IMR-90 (cell line): ENCODE results near the gene RAB14. TPM values are rescaled to one million over a fixed set of nuclear protein-coding genes. Genes with fewer than 3 reads are reported as not detected.

Experiments
- ATAC-seq: fragments of 200-7000 bp; cut with Tn5 transposase; 2 replicates; pipeline ENCODE4 v1.9.1; 2020; ENCODE audit warnings: low read depth, mild to moderate bottlenecking, moderate library complexity
- BruUV-seq: library from RNA; stranded (reverse); fragments of 400-500 nt; replicated peaks from 2 replicates; lab custom pipeline; 2021; lab: Mats Ljungman, UMichigan
- CTCF ChIA-PET: fragments of 300-600 bp; formaldehyde crosslinking; extraction: SDS; loops from one replicate; lab custom pipeline; 2021; ENCODE audit warnings: antibody characterized with exemption; lab: Yijun Ruan, JAX
- POLR2A ChIA-PET: fragments of 300-600 bp; sonication (Branson Sonifier 250); formaldehyde crosslinking; loops from one replicate; lab custom pipeline; 2022; ENCODE audit warnings: antibody characterized with exemption; ENCODE audit not compliant: unreplicated experiment; lab: Charles Lee
- DNase-seq: peaks from one replicate; pipeline ENCODE4 v3.0.0; 2013
- H2AFZ ChIP-seq: replicated peaks from 2 replicates; pipeline ENCODE3; 2013; ENCODE audit warnings: low read length, mild to moderate bottlenecking; ENCODE audit not compliant: poor library complexity
- H2AK5ac ChIP-seq: 2 replicates; pipeline ENCODE4 v1.6.1; 2013; ENCODE audit warnings: low read depth, low read length, inconsistent platforms
- H2AK9ac ChIP-seq: replicated peaks from 2 replicates; pipeline ENCODE3; 2013; ENCODE audit warnings: mild to moderate bottlenecking, low read depth, low read length, moderate library complexity; ENCODE audit not compliant: poor library complexity
- H2BK120ac ChIP-seq: 2 replicates; pipeline ENCODE4 v1.6.1; 2013; ENCODE audit warnings: low read depth, low read length, inconsistent platforms
- H2BK15ac ChIP-seq: 3 replicates; pipeline ENCODE4 v1.6.1; 2013; ENCODE audit warnings: low read depth, low read length, inconsistent platforms
- H2BK20ac ChIP-seq: 2 replicates; pipeline ENCODE4 v1.6.1; 2013; ENCODE audit warnings: low read depth, mild to moderate bottlenecking, inconsistent platforms, low read length, moderate library complexity
- H2BK5ac ChIP-seq: 2 replicates; pipeline ENCODE4 v1.6.1; 2013; ENCODE audit warnings: mild to moderate bottlenecking, low read depth, low read length, inconsistent platforms; ENCODE audit not compliant: poor library complexity, severe bottlenecking
- H3K14ac ChIP-seq: replicated peaks from 2 replicates; pipeline ENCODE4 v1.6.1; 2013; ENCODE audit warnings: low read depth, low read length, inconsistent platforms
- H3K18ac ChIP-seq: 2 replicates; pipeline ENCODE4 v1.6.1; 2013; ENCODE audit warnings: low read depth, low read length, control low read depth
- H3K23ac ChIP-seq: 2 replicates; pipeline ENCODE4 v1.6.1; 2013; ENCODE audit warnings: low read depth, low read length, inconsistent platforms
- H3K27ac ChIP-seq: 2 replicates; pipeline ENCODE4 v1.5.1; 2013; ENCODE audit warnings: mild to moderate bottlenecking, control low read depth, low read length; ENCODE audit not compliant: insufficient read depth
- H3K27me3 ChIP-seq: 2 replicates; pipeline ENCODE4 v1.6.1; 2013; ENCODE audit warnings: low read length; ENCODE audit not compliant: control insufficient read depth, insufficient read depth
- H3K36me3 ChIP-seq: 2 replicates; pipeline ENCODE4 v1.6.1; 2013; ENCODE audit warnings: low read length, mixed read lengths; ENCODE audit not compliant: control insufficient read depth, insufficient read depth
- H3K4ac ChIP-seq: 2 replicates; pipeline ENCODE4 v1.6.1; 2013; ENCODE audit warnings: low read depth, low read length, inconsistent platforms
- H3K4me1 ChIP-seq: 2 replicates; pipeline ENCODE4 v1.6.1; 2013; ENCODE audit warnings: low read length, mixed read lengths; ENCODE audit not compliant: control insufficient read depth, insufficient read depth
- H3K4me2 ChIP-seq: 2 replicates; pipeline ENCODE4 v1.6.1; 2013; ENCODE audit warnings: low read depth, mild to moderate bottlenecking, control low read depth, low read length, moderate library complexity
- H3K4me3 ChIP-seq: 2 replicates; pipeline ENCODE4 v1.5.1; 2013; ENCODE audit warnings: low read depth, mild to moderate bottlenecking, control low read depth, low read length, moderate library complexity; ENCODE audit not compliant: insufficient read depth
- H3K56ac ChIP-seq: 2 replicates; pipeline ENCODE4 v1.6.1; 2013; ENCODE audit warnings: low read length, inconsistent platforms; ENCODE audit not compliant: insufficient read depth; ENCODE audit errors: extremely low read depth
- H3K79me1 ChIP-seq, 2 experiments: 2 replicates each; pipeline ENCODE4 v1.6.1; 2013; ENCODE audit warnings: low read length in 2 of 2, inconsistent platforms in 1 of 2, low read depth in 1 of 2
- H3K9ac ChIP-seq: 2 replicates; pipeline ENCODE4 v1.6.1; 2013; ENCODE audit warnings: low read depth, low read length, control low read depth
- H3K9me1 ChIP-seq: 2 replicates; pipeline ENCODE4 v1.6.1; 2013; ENCODE audit warnings: low read length, inconsistent platforms; ENCODE audit not compliant: insufficient read depth
- H3K9me3 ChIP-seq: 2 replicates; pipeline ENCODE4 v1.6.1; 2013; ENCODE audit warnings: low read length; ENCODE audit not compliant: control insufficient read depth, insufficient read depth
- H4K20me1 ChIP-seq: 2 replicates; pipeline ENCODE4 v1.6.1; 2013; ENCODE audit warnings: low read length, inconsistent platforms; ENCODE audit not compliant: insufficient read depth
- H4K5ac ChIP-seq: 2 replicates; pipeline ENCODE4 v1.6.1; 2013; ENCODE audit warnings: mild to moderate bottlenecking, low read depth, low read length, control low read depth
- H4K8ac ChIP-seq, 2 experiments: 2 replicates each; pipeline ENCODE4 v1.6.1; 2013; ENCODE audit warnings: low read depth in 2 of 2, low read length in 2 of 2, control low read depth in 1 of 2, inconsistent platforms in 1 of 2
- H4K91ac ChIP-seq: 2 replicates; pipeline ENCODE4 v1.6.1; 2013; ENCODE audit warnings: low read depth, low read length, inconsistent platforms; ENCODE audit not compliant: insufficient read depth
- CEBPB ChIP-seq: IDR thresholded peaks from 2 replicates; pipeline ENCODE4 v1.6.1; 2012; ENCODE audit warnings: low read depth, low read length, improper control_type of control experiment
- WGBS, 2 experiments: methylation state at CpG; one replicate each; pipeline versions ENCODE4 v1.1.5 to v1.1.7; 2013; ENCODE audit warnings: missing lambda C conversion rate in 2 of 2; ENCODE audit not compliant: insufficient read length in 1 of 2; ENCODE audit errors: extremely low coverage in 2 of 2; 5-methylcytosine and 5-hydroxymethylcytosine counted together
- dilution Hi-C: fragments of 300-500 bp; cut with HindIII; formaldehyde crosslinking; loops from one replicate; pipeline ENCODE4 v1.14.3; 2018; ENCODE audit warnings: low sequenced_read_pairs; ENCODE audit not compliant: unreplicated experiment
- in situ Hi-C: fragments of 300-500 bp; cut with MboI; formaldehyde crosslinking; loops from 3 replicates; pipeline ENCODE4 v1.14.3; 2019; ENCODE audit warnings: low sequenced_read_pairs, inconsistent platforms, mixed read lengths
- intact Hi-C: fragments of 100-400 bp; cut with micrococcal nuclease; formaldehyde crosslinking; loops from 2 replicates; pipeline ENCODE4 v1.10.0; 2022
- polyA plus RNA-seq, 3 experiments: library from polyadenylated mRNA; depleted of rRNA; stranded (reverse); fragments of >200 nt; gene quantifications; 2 replicates each; pipeline ENCODE4 v1.2.3, GENCODE V29; 2012; ENCODE audit warnings: low replicate concordance in 1 of 3
- total RNA-seq: library from RNA; depleted of rRNA; stranded (reverse); fragments of >200 nt; gene quantifications from 2 replicates; pipeline ENCODE4 v1.2.3, GENCODE V29; 2012

RAB14 gene
- total and polyA plus RNA-seq, 2 of the 4 experiments (the other 2 are of a cell fraction) = 20.1 to 29.3 TPM

DNA sequence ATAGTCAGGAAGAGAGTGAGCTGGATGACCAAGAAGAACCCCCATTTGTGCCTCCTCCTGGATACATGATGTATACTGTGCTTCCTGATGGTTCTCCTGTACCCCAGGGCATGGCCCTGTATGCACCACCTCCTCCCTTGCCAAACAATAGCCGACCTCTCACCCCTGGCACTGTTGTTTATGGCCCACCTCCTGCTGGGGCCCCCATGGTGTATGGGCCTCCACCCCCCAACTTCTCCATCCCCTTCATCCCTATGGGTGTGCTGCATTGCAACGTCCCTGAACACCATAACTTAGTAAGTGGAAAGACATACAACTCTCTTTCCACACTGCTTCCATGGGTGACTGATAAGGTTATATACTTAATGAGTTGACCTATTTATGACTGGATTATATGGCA, 51.5 kb downstream of the RAB14 start:
- H3K4me2 ChIP-seq = no peak overlapping the region
- in situ Hi-C loops (no loop called here), intact Hi-C loops (no loop called here), dilution Hi-C loops (no loop called here)
- TF ChIP-seq CEBPB = no peak
- H2BK20ac ChIP-seq = no peak overlapping the region
- DNase-seq = no peak
- no peak overlapping the region for H3K18ac ChIP-seq
- no peaks in the 10 kb centered on the region for H3K27me3 ChIP-seq
- H3K27ac ChIP-seq = no peak overlapping the region
- no peak overlapping the region for H3K56ac ChIP-seq
- ChIA-PET POLR2A (no interaction called here), CTCF (no interaction called here)
- no peaks in the 10 kb centered on the region; the same call in 1 of the 2 replicates for H3K9me1 ChIP-seq
- H3K9ac ChIP-seq = no peak overlapping the region
- H2AK9ac ChIP-seq = no peak overlapping the region
- no peak overlapping the region for H3K4me3 ChIP-seq
- BruUV-seq = no TSS peak
- H3K4me1 ChIP-seq = no peaks in the 10 kb centered on the region
- no peak overlapping the region for H2AFZ ChIP-seq
- peaks cover 17% of the 10 kb centered on the region for H3K36me3 ChIP-seq
- H3K23ac ChIP-seq = no peak overlapping the region
- no peak overlapping the region for H2BK120ac ChIP-seq
- H4K20me1 ChIP-seq = no peaks in the 10 kb centered on the region
- no peaks in the 10 kb centered on the region for H3K79me1 ChIP-seq
- no peak overlapping the region for H4K8ac ChIP-seq
- H2BK15ac ChIP-seq = no peak overlapping the region
- H3K9me3 ChIP-seq = no peaks in the 10 kb centered on the region
- no peak overlapping the region for H2BK5ac ChIP-seq
- H4K5ac ChIP-seq = no peak overlapping the region
- no peak overlapping the region for H4K91ac ChIP-seq
- no peak overlapping the region for H3K14ac ChIP-seq
- no peak for ATAC-seq
- H3K4ac ChIP-seq = no peak overlapping the region
- no peak overlapping the region for H2AK5ac ChIP-seq
- WGBS, 2 experiments = 33% methylated on average over 1 of the region's 2 CpGs; no CpG with 5 or more reads in 1 of the 2 experiments
